DND-41 (cell line): ENCODE measurements around the gene FCGBP.

Experiments
- ATAC-seq: fragments of 200-7000 bp; cut with Tn5 transposase; 3 replicates; pipeline ENCODE4 v1.9.1; 2021; ENCODE audit warnings: low read depth; ENCODE audit not compliant: insufficient read depth
- DNase-seq: peaks from one replicate; pipeline ENCODE4 v3.0.0-alpha.2; 2020
- H2AFZ ChIP-seq: 2 replicates; pipeline ENCODE4 v1.6.0; 2012; ENCODE audit warnings: low read depth, low read length
- H3K27ac ChIP-seq: 2 replicates; pipeline ENCODE4 v1.5.1; 2012; ENCODE audit warnings: low read length, inconsistent platforms
- H3K27me3 ChIP-seq: fragments of 200-600 bp; sonication (generic); 2 replicates; pipeline ENCODE4 v1.6.0; 2012; ENCODE audit warnings: low read length, mild to moderate bottlenecking, inconsistent platforms; ENCODE audit not compliant: insufficient read depth, poor library complexity
- H3K36me3 ChIP-seq: 2 replicates; pipeline ENCODE4 v1.5.1; 2012; ENCODE audit warnings: low read length, inconsistent platforms; ENCODE audit not compliant: insufficient read depth
- H3K4me1 ChIP-seq: 2 replicates; pipeline ENCODE4 v1.5.1; 2012; ENCODE audit warnings: mild to moderate bottlenecking, low read length; ENCODE audit not compliant: insufficient read depth
- H3K4me2 ChIP-seq: 2 replicates; pipeline ENCODE4 v1.6.0; 2012; ENCODE audit warnings: mild to moderate bottlenecking, moderate library complexity, low read length, inconsistent platforms; ENCODE audit not compliant: insufficient read depth
- H3K4me3 ChIP-seq, 2 experiments: fragments of 200-600 bp in 1 of 2; shearing (Covaris generic) in 1 of 2; 2 replicates each; pipeline ENCODE4 v1.5.1; 2012 to 2016; ENCODE audit warnings: inconsistent platforms in 2 of 2, low read length in 2 of 2, mild to moderate bottlenecking in 2 of 2, low read depth in 1 of 2, moderate library complexity in 1 of 2
- H3K79me2 ChIP-seq: 2 replicates; pipeline ENCODE4 v1.6.0; 2012; ENCODE audit warnings: low read length, inconsistent platforms; ENCODE audit not compliant: insufficient read depth
- H3K9ac ChIP-seq: 2 replicates; pipeline ENCODE4 v1.6.0; 2012; ENCODE audit warnings: low read depth, mild to moderate bottlenecking, inconsistent platforms, low read length, moderate library complexity
- H3K9me3 ChIP-seq: 2 replicates; pipeline ENCODE4 v1.5.1; 2012; ENCODE audit warnings: low read length, moderate library complexity, mild to moderate bottlenecking, inconsistent platforms; ENCODE audit not compliant: insufficient read depth, severe bottlenecking
- H4K20me1 ChIP-seq: 2 replicates; pipeline ENCODE4 v1.6.0; 2012; ENCODE audit warnings: low read length; ENCODE audit not compliant: insufficient read depth
- EZH2 ChIP-seq: IDR thresholded peaks from 3 replicates; pipeline ENCODE4 v1.6.1; 2012; ENCODE audit warnings: borderline replicate concordance, low read depth, mild to moderate bottlenecking, moderate library complexity, low read length, inconsistent platforms; ENCODE audit not compliant: severe bottlenecking
- TF ChIP-seq, protein P1 (sequence below): IDR thresholded peaks from 2 replicates; pipeline ENCODE4 v1.5.1; 2012; ENCODE audit warnings: borderline replicate concordance, low read length, moderate library complexity, mild to moderate bottlenecking; ENCODE audit not compliant: poor library complexity, severe bottlenecking; ENCODE audit errors: extremely low read depth

Gene FCGBP

DNA sequence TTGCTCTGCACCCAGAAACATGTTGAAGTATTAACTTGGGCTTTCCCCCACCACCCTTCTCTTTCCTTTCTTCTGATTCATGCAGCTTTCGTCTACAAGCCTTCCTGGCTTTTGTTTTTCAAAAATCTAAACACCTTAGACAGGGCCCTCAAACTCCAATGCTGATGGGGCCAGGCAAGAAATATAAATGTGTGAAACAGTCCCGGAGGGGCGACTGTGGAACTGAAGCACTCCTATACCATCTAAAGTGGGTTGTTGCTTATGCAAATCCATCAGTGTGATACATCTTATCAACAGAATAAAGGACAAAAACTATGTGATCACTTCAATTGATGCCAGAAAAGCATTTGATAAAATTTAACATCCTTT is 6.1 kb downstream of the FCGBP start:
- Histone ChIP-seq H3K4me1 (no peaks in the 10 kb centered on the region), H3K36me3 (no peaks in the 10 kb centered on the region), H3K9ac (no peak overlapping the region), H3K4me3 (no peak overlapping the region), H3K79me2 (no peaks in the 10 kb centered on the region), H3K9me3 (no peaks in the 10 kb centered on the region), H4K20me1 (no peaks in the 10 kb centered on the region), H2AFZ (no peak overlapping the region), H3K4me2 (no peak overlapping the region), H3K27me3 (no peaks in the 10 kb centered on the region), H3K27ac (no peak overlapping the region)
- TF ChIP-seq, protein P1, sequence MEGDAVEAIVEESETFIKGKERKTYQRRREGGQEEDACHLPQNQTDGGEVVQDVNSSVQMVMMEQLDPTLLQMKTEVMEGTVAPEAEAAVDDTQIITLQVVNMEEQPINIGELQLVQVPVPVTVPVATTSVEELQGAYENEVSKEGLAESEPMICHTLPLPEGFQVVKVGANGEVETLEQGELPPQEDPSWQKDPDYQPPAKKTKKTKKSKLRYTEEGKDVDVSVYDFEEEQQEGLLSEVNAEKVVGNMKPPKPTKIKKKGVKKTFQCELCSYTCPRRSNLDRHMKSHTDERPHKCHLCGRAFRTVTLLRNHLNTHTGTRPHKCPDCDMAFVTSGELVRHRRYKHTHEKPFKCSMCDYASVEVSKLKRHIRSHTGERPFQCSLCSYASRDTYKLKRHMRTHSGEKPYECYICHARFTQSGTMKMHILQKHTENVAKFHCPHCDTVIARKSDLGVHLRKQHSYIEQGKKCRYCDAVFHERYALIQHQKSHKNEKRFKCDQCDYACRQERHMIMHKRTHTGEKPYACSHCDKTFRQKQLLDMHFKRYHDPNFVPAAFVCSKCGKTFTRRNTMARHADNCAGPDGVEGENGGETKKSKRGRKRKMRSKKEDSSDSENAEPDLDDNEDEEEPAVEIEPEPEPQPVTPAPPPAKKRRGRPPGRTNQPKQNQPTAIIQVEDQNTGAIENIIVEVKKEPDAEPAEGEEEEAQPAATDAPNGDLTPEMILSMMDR: no peak
- no peak for TF ChIP-seq EZH2
- ATAC-seq (no peak), DNase-seq (no peak)

DNA sequence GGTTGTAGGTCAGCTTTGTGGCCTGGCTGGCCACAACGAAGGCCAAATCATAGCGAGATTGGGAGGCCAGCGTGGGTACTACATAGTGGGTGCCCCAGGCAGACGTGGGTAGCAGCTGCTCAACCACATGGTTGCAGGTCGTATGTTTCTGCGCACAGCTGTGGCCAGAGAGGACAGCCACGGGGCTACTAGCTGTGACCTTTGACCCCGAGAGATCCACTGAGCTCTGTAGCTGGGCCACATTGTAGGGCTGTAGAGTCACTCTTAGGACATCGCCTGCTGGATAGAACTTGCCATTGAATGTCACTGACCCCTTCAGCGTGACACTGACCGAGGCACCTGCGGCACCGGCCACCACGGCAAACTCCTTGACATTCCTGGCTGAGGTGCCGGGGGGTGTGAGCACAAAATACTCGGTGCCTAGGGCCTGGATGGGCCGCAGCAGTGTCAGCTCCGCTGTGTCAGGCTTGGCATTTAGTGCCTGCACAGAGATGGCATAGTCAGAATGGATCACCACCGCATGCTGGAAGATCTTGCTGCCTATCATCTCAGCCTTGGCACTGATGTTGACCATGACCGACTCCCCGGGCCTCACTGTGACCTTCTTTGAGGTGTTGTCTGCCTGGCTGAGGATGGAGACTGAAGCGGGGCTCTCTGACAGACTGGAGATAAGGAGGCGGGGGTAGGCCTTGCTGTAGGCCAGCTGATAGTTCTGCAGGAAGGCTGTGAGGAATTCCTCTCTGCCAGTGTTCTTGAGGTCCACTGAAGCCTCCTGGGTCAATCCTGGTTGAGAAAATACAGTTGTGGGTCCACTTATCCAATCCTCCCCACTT is 6.7 kb downstream of the FCGBP start:
- Histone ChIP-seq H4K20me1 (no peaks in the 10 kb centered on the region), H3K36me3 (no peaks in the 10 kb centered on the region), H3K79me2 (no peaks in the 10 kb centered on the region), H3K27me3 (no peaks in the 10 kb centered on the region), H3K27ac (no peak overlapping the region), H3K4me1 (no peaks in the 10 kb centered on the region), H3K4me3 (no peak overlapping the region), H3K4me2 (no peak overlapping the region), H3K9me3 (no peaks in the 10 kb centered on the region), H3K9ac (no peak overlapping the region), H2AFZ (no peak overlapping the region)
- ATAC-seq (no peak), DNase-seq (no peak)
- TF ChIP-seq EZH2: no peak
- TF ChIP-seq, protein P1: no peak

DNA sequence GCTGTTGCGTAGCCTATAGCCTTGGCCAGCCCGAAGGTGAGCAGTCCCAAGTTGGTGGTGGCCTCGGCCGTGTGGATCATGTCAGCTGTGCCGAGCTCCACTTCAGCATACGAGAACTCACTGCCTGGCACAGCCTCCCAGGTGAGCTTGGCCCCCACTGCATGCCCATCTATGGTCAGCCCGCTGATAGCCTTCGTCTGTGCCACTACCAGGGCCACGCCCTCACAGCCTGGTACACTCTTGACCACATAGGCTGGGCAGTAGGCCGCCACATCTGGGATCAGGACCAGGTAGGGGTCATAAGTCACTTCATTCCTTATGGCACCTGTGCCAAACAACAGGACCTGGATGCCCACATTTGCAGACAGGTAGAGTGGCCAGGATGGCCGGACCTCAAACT is 7.4 kb downstream of the FCGBP start:
- no peaks in the 10 kb centered on the region for H4K20me1 ChIP-seq
- no peak overlapping the region for H2AFZ ChIP-seq
- no peaks in the 10 kb centered on the region for H3K27me3 ChIP-seq
- H3K4me1 ChIP-seq: no peaks in the 10 kb centered on the region
- no peaks in the 10 kb centered on the region for H3K9me3 ChIP-seq
- H3K9ac ChIP-seq: no peak overlapping the region
- no peak overlapping the region for H3K4me3 ChIP-seq
- no peak overlapping the region for H3K4me2 ChIP-seq
- H3K36me3 ChIP-seq: no peaks in the 10 kb centered on the region
- H3K27ac ChIP-seq: no peak overlapping the region
- ATAC-seq (no peak), DNase-seq (no peak)
- TF ChIP-seq, protein P1: no peak
- no peak for TF ChIP-seq EZH2
- no peaks in the 10 kb centered on the region for H3K79me2 ChIP-seq
